ENCODE data around the gene AIG1.

DNA sequence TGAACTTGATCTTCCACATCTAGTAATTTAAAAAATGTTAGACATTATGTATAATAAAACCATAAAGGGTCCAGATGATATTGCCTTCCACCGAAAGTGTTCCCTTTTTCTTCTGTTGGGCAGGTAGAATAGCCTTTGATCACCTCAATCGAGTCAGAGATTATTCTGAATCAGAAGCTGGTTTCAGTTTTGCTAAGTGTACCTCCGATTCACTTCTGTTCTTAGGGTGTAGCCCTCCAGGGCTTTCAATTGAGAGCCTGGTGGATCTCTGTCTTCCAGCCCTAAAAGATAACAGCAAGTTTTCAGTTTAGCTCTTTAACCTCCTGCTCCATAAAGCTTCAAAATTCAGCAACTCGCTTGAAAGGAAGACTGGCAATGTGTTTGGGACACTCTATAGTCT, 21.1 kb upstream of the AIG1 start:
- TF ChIP-seq, protein P1, sequence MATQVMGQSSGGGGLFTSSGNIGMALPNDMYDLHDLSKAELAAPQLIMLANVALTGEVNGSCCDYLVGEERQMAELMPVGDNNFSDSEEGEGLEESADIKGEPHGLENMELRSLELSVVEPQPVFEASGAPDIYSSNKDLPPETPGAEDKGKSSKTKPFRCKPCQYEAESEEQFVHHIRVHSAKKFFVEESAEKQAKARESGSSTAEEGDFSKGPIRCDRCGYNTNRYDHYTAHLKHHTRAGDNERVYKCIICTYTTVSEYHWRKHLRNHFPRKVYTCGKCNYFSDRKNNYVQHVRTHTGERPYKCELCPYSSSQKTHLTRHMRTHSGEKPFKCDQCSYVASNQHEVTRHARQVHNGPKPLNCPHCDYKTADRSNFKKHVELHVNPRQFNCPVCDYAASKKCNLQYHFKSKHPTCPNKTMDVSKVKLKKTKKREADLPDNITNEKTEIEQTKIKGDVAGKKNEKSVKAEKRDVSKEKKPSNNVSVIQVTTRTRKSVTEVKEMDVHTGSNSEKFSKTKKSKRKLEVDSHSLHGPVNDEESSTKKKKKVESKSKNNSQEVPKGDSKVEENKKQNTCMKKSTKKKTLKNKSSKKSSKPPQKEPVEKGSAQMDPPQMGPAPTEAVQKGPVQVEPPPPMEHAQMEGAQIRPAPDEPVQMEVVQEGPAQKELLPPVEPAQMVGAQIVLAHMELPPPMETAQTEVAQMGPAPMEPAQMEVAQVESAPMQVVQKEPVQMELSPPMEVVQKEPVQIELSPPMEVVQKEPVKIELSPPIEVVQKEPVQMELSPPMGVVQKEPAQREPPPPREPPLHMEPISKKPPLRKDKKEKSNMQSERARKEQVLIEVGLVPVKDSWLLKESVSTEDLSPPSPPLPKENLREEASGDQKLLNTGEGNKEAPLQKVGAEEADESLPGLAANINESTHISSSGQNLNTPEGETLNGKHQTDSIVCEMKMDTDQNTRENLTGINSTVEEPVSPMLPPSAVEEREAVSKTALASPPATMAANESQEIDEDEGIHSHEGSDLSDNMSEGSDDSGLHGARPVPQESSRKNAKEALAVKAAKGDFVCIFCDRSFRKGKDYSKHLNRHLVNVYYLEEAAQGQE (IDR thresholded peaks at IDR 0.05; ENCODE audit: low read depth, low read length): no peak
- TF ChIP-seq, protein P2, sequence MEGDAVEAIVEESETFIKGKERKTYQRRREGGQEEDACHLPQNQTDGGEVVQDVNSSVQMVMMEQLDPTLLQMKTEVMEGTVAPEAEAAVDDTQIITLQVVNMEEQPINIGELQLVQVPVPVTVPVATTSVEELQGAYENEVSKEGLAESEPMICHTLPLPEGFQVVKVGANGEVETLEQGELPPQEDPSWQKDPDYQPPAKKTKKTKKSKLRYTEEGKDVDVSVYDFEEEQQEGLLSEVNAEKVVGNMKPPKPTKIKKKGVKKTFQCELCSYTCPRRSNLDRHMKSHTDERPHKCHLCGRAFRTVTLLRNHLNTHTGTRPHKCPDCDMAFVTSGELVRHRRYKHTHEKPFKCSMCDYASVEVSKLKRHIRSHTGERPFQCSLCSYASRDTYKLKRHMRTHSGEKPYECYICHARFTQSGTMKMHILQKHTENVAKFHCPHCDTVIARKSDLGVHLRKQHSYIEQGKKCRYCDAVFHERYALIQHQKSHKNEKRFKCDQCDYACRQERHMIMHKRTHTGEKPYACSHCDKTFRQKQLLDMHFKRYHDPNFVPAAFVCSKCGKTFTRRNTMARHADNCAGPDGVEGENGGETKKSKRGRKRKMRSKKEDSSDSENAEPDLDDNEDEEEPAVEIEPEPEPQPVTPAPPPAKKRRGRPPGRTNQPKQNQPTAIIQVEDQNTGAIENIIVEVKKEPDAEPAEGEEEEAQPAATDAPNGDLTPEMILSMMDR (IDR thresholded peaks at IDR 0.05): no peak
- TF ChIP-seq TCF12 (IDR thresholded peaks at IDR 0.05) (no peak), EP300 (IDR thresholded peaks at IDR 0.05; ENCODE audit: borderline replicate concordance in 1 of 2, low read depth in 1 of 2, low read length in 1 of 2) (no peak), POLR2AphosphoS5 (IDR thresholded peaks at IDR 0.05; ENCODE audit: low read depth, low read length) (no peak), FOSL2 (IDR thresholded peaks at IDR 0.05; ENCODE audit: borderline replicate concordance, low read depth) (no peak)
